ENCODE data around the gene ARID1B. TPM values are rescaled to one million over a fixed set of nuclear protein-coding genes. Genes with fewer than 3 reads are reported as not detected.

The ARID1B gene
- total RNA-seq, 4 donors from 2014 or later: 25.2 to 103 (median 59.5) TPM

GRCh38 chr6:157046776-157047175, 269.6 kb downstream of the ARID1B start:
- TF ChIP-seq, protein P1, sequence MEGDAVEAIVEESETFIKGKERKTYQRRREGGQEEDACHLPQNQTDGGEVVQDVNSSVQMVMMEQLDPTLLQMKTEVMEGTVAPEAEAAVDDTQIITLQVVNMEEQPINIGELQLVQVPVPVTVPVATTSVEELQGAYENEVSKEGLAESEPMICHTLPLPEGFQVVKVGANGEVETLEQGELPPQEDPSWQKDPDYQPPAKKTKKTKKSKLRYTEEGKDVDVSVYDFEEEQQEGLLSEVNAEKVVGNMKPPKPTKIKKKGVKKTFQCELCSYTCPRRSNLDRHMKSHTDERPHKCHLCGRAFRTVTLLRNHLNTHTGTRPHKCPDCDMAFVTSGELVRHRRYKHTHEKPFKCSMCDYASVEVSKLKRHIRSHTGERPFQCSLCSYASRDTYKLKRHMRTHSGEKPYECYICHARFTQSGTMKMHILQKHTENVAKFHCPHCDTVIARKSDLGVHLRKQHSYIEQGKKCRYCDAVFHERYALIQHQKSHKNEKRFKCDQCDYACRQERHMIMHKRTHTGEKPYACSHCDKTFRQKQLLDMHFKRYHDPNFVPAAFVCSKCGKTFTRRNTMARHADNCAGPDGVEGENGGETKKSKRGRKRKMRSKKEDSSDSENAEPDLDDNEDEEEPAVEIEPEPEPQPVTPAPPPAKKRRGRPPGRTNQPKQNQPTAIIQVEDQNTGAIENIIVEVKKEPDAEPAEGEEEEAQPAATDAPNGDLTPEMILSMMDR (IDR thresholded peaks at IDR 0.05): no peak
- no peak for TF ChIP-seq POLR2A (IDR thresholded peaks at IDR 0.05)
- Histone ChIP-seq H3K27ac (no peak overlapping the region), H3K4me1 (peaks cover 0 to 21% (median 0%) of the 10 kb centered on the region in 3 donors), H3K27me3 (no peaks in the 10 kb centered on the region), H3K9me3 (no peaks in the 10 kb centered on the region), H3K4me3 (no peak overlapping the region), H3K36me3 (peaks cover 0 to 3% (median 0%) of the 10 kb centered on the region in 3 donors)
- intact Hi-C loops (cut with DNase I): loop anchor here (10.0 kb wide), 1 partner anchor 138 kb away; no protein-coding TSS in a partner anchor
- DNase-seq: no peak
- WGBS, 2 donors: 90 to 100% methylated on average over 1 of the region's 1 CpG

DNA sequence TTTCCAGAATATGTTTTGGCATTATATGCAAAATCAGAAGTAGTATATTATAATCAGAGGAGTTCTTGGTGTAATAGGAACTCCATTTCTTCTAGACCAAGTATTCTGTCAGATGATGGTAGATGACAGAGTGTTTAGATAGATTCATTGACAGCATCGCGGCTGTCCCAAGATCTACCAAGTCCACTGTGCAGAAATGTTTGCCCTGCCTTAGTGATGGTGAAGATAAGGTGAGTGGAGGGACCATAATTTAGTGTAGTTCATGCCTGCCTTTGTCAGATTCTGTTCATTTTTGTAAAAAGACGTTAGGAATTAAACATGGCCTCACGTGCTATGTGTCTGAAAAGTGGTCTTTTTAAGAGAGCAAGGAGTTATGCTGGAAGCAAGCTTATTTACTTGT, 270.1 kb downstream of the ARID1B start:
- intact Hi-C loops (cut with DNase I): loop anchor here (10.0 kb wide), 1 partner anchor 137 kb away; no protein-coding TSS in a partner anchor

GRCh38 chr6:157047951-157048350, 270.8 kb downstream of the ARID1B start:
- H3K4me3 ChIP-seq: no peak overlapping the region
- H3K36me3 ChIP-seq: peaks cover 0 to 4% (median 0%) of the 10 kb centered on the region in 3 donors
- DNase-seq: no peak
- TF ChIP-seq POLR2A (IDR thresholded peaks at IDR 0.05): no peak
- TF ChIP-seq, protein P1 (IDR thresholded peaks at IDR 0.05): no peak
- no peaks in the 10 kb centered on the region for H3K27me3 ChIP-seq
- peaks cover 0 to 21% (median 0%) of the 10 kb centered on the region in 3 donors for H3K4me1 ChIP-seq
- 58 to 59% methylated on average over 2 of the region's 2 CpGs for WGBS, 2 donors
- H3K9me3 ChIP-seq: no peaks in the 10 kb centered on the region
- intact Hi-C loops (cut with DNase I): loop anchor here (10.0 kb wide), 1 partner anchor 137 kb away; no protein-coding TSS in a partner anchor
- H3K27ac ChIP-seq: no peak overlapping the region

More for the DNA sequence above, 270.1 kb downstream of the ARID1B start:
- Histone ChIP-seq H3K9me3 (no peaks in the 10 kb centered on the region), H3K27me3 (no peaks in the 10 kb centered on the region), H3K4me1 (peaks cover 0 to 21% (median 0%) of the 10 kb centered on the region in 3 donors), H3K27ac (no peak overlapping the region), H3K4me3 (no peak overlapping the region), H3K36me3 (no peaks in the 10 kb centered on the region)
- 87 to 91% methylated on average over 4 of the region's 4 CpGs for WGBS, 2 donors
- TF ChIP-seq, protein P1 (IDR thresholded peaks at IDR 0.05): no peak
- TF ChIP-seq POLR2A (IDR thresholded peaks at IDR 0.05): no peak
- no peak for DNase-seq

DNA sequence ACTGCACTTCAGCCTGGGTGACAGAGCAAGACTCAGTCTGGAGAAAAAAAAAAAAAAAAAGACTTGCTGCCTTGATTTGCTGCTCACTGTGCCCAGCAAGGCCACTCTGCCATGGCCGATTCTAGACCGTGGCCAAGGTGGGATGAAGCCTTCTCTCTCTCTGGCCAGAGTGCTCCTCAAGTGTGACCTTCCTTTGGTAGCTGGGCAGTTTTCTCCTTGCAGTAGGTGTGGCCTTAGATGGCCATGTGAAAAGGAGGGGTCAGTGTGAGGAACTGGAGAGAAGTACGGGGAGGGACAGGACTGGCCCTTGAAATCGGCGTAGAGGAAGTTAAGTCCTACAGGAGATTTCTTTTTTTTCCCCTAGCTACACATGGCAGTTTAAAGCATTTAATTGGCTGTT, 272.0 kb downstream of the ARID1B start:
- DNase-seq: no peak
- Histone ChIP-seq H3K9me3 (no peaks in the 10 kb centered on the region), H3K4me3 (no peak overlapping the region), H3K27me3 (no peaks in the 10 kb centered on the region), H3K27ac (no peak overlapping the region), H3K4me1 (peaks cover 0 to 21% (median 0%) of the 10 kb centered on the region in 3 donors), H3K36me3 (peaks cover 0 to 4% (median 0%) of the 10 kb centered on the region in 3 donors)
- TF ChIP-seq, protein P1 (IDR thresholded peaks at IDR 0.05): no peak
- TF ChIP-seq POLR2A (IDR thresholded peaks at IDR 0.05): no peak
- WGBS, 2 donors: 89 to 98% methylated on average over 5 of the region's 5 CpGs
- intact Hi-C loops (cut with DNase I): loop anchor here (10.0 kb wide), 1 partner anchor 136 kb away; no protein-coding TSS in a partner anchor

- H3K27me3 ChIP-seq: no peaks in the 10 kb centered on the region
- TF ChIP-seq POLR2A (IDR thresholded peaks at IDR 0.05): no peak
- H3K27ac ChIP-seq: no peak overlapping the region
- 86% methylated on average over 8 of the region's 8 CpGs for WGBS, 2 donors
- no peaks in the 10 kb centered on the region for H3K9me3 ChIP-seq
- DNase-seq: no peak
- H3K4me1 ChIP-seq: peaks cover 0 to 25% (median 0%) of the 10 kb centered on the region in 3 donors
- intact Hi-C loops (cut with DNase I): no loop called here
- no peak overlapping the region for H3K4me3 ChIP-seq
- H3K36me3 ChIP-seq: peaks cover 0 to 10% (median 0%) of the 10 kb centered on the region in 3 donors
Measured at GRCh38 chr6:157050537-157051265, 273.5 kb downstream of the ARID1B start.
